DND-41 (cell line): ENCODE measurements around the gene CDH11.

ENCODE experiments used
- ATAC-seq: fragments of 200-7000 bp; cut with Tn5 transposase; 3 replicates; pipeline ENCODE4 v1.9.1; 2021; ENCODE audit warnings: low read depth; ENCODE audit not compliant: insufficient read depth
- DNase-seq: peaks from one replicate; pipeline ENCODE4 v3.0.0-alpha.2; 2020
- H2AFZ ChIP-seq: 2 replicates; pipeline ENCODE4 v1.6.0; 2012; ENCODE audit warnings: low read depth, low read length
- H3K27ac ChIP-seq: 2 replicates; pipeline ENCODE4 v1.5.1; 2012; ENCODE audit warnings: low read length, inconsistent platforms
- H3K27me3 ChIP-seq: fragments of 200-600 bp; sonication (generic); 2 replicates; pipeline ENCODE4 v1.6.0; 2012; ENCODE audit warnings: low read length, mild to moderate bottlenecking, inconsistent platforms; ENCODE audit not compliant: insufficient read depth, poor library complexity
- H3K36me3 ChIP-seq: 2 replicates; pipeline ENCODE4 v1.5.1; 2012; ENCODE audit warnings: low read length, inconsistent platforms; ENCODE audit not compliant: insufficient read depth
- H3K4me1 ChIP-seq: 2 replicates; pipeline ENCODE4 v1.5.1; 2012; ENCODE audit warnings: mild to moderate bottlenecking, low read length; ENCODE audit not compliant: insufficient read depth
- H3K4me2 ChIP-seq: 2 replicates; pipeline ENCODE4 v1.6.0; 2012; ENCODE audit warnings: mild to moderate bottlenecking, moderate library complexity, low read length, inconsistent platforms; ENCODE audit not compliant: insufficient read depth
- H3K4me3 ChIP-seq, 2 experiments: fragments of 200-600 bp in 1 of 2; shearing (Covaris generic) in 1 of 2; 2 replicates each; pipeline ENCODE4 v1.5.1; 2012 to 2016; ENCODE audit warnings: inconsistent platforms in 2 of 2, low read length in 2 of 2, mild to moderate bottlenecking in 2 of 2, low read depth in 1 of 2, moderate library complexity in 1 of 2
- H3K79me2 ChIP-seq: 2 replicates; pipeline ENCODE4 v1.6.0; 2012; ENCODE audit warnings: low read length, inconsistent platforms; ENCODE audit not compliant: insufficient read depth
- H3K9ac ChIP-seq: 2 replicates; pipeline ENCODE4 v1.6.0; 2012; ENCODE audit warnings: low read depth, mild to moderate bottlenecking, inconsistent platforms, low read length, moderate library complexity
- H3K9me3 ChIP-seq: 2 replicates; pipeline ENCODE4 v1.5.1; 2012; ENCODE audit warnings: low read length, moderate library complexity, mild to moderate bottlenecking, inconsistent platforms; ENCODE audit not compliant: insufficient read depth, severe bottlenecking
- H4K20me1 ChIP-seq: 2 replicates; pipeline ENCODE4 v1.6.0; 2012; ENCODE audit warnings: low read length; ENCODE audit not compliant: insufficient read depth
- CTCF ChIP-seq: IDR thresholded peaks from 2 replicates; pipeline ENCODE4 v1.5.1; 2012; ENCODE audit warnings: borderline replicate concordance, low read length, moderate library complexity, mild to moderate bottlenecking; ENCODE audit not compliant: poor library complexity, severe bottlenecking; ENCODE audit errors: extremely low read depth
- EZH2 ChIP-seq: IDR thresholded peaks from 3 replicates; pipeline ENCODE4 v1.6.1; 2012; ENCODE audit warnings: borderline replicate concordance, low read depth, mild to moderate bottlenecking, moderate library complexity, low read length, inconsistent platforms; ENCODE audit not compliant: severe bottlenecking

Gene CDH11

GRCh38 chr16:65041667-65042066 is 80.2 kb downstream of the CDH11 start:
- TF ChIP-seq EZH2 (no peak), CTCF (no peak)

GRCh38 chr16:65038100-65038499 is 83.8 kb downstream of the CDH11 start:
- H3K4me2 ChIP-seq, result no peak overlapping the region
- H3K9ac ChIP-seq, result no peak overlapping the region
- no peak overlapping the region for H2AFZ ChIP-seq
- no peak for ATAC-seq
- TF ChIP-seq EZH2, result no peak
- TF ChIP-seq CTCF, result no peak
- no peaks in the 10 kb centered on the region for H3K79me2 ChIP-seq
- H3K36me3 ChIP-seq, result no peaks in the 10 kb centered on the region
- H3K4me1 ChIP-seq, result no peaks in the 10 kb centered on the region
- no peaks in the 10 kb centered on the region for H3K9me3 ChIP-seq
- no peak overlapping the region for H3K27ac ChIP-seq
- H3K27me3 ChIP-seq, result no peaks in the 10 kb centered on the region
- no peak for DNase-seq
- no peak overlapping the region for H3K4me3 ChIP-seq
- no peaks in the 10 kb centered on the region for H4K20me1 ChIP-seq

More at GRCh38 chr16:65041667-65042066, 80.2 kb downstream of the CDH11 start:
- Histone ChIP-seq H3K27ac (no peak overlapping the region), H3K27me3 (no peaks in the 10 kb centered on the region), H3K4me3 (no peak overlapping the region), H3K36me3 (no peaks in the 10 kb centered on the region), H3K9ac (no peak overlapping the region), H3K79me2 (no peaks in the 10 kb centered on the region), H3K4me2 (no peak overlapping the region), H3K4me1 (no peaks in the 10 kb centered on the region), H2AFZ (no peak overlapping the region), H3K9me3 (no peaks in the 10 kb centered on the region), H4K20me1 (no peaks in the 10 kb centered on the region)
- ATAC-seq (no peak), DNase-seq (no peak)

- ATAC-seq, result no peak
- no peak for DNase-seq
- Histone ChIP-seq H2AFZ (no peak overlapping the region), H3K79me2 (no peaks in the 10 kb centered on the region), H3K4me2 (no peak overlapping the region), H3K27me3 (no peaks in the 10 kb centered on the region), H3K36me3 (no peaks in the 10 kb centered on the region), H3K9me3 (no peaks in the 10 kb centered on the region), H3K4me1 (no peaks in the 10 kb centered on the region), H4K20me1 (no peaks in the 10 kb centered on the region), H3K9ac (no peak overlapping the region), H3K27ac (no peak overlapping the region), H3K4me3 (no peak overlapping the region)
- no peak for TF ChIP-seq EZH2
- no peak for TF ChIP-seq CTCF
These were observed 84.3 kb downstream of the CDH11 start for GRCh38 chr16:65037556-65037955.

- H3K4me1 ChIP-seq, result no peaks in the 10 kb centered on the region
- TF ChIP-seq EZH2, result no peak
- TF ChIP-seq CTCF, result no peak
- H3K27ac ChIP-seq, result no peak overlapping the region
- ATAC-seq (no peak), DNase-seq (no peak)
- no peak overlapping the region for H2AFZ ChIP-seq
- no peak overlapping the region for H3K4me3 ChIP-seq
- H3K36me3 ChIP-seq, result no peaks in the 10 kb centered on the region
- H3K27me3 ChIP-seq, result no peaks in the 10 kb centered on the region
- no peak overlapping the region for H3K9ac ChIP-seq
- no peaks in the 10 kb centered on the region for H4K20me1 ChIP-seq
- no peaks in the 10 kb centered on the region for H3K9me3 ChIP-seq
- H3K79me2 ChIP-seq, result no peaks in the 10 kb centered on the region
- H3K4me2 ChIP-seq, result no peak overlapping the region
These were observed 86.9 kb downstream of the CDH11 start for GRCh38 chr16:65034915-65035314.
